Measurements from ENCODE around the gene RRP36.

DNA sequence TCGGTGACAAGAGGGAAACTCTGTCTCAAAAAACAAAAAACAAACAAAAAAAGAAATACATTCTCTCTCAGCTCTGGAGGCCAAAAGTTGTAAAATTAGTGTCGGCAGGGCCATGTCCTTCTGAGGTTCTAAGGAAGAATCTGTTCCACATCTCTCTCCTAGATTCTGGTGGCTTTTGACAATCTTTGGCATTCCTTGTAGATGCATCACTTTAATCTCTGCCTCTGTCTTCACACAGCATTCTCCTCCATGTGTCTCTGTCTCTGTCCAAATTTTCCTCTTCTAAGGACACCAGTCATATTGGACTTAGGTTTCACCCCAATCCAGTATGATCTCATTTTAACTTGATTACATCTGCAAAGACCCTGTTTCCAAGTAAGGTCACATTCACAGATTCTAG, 28.0 kb upstream of the RRP36 start:
- no peak for TF ChIP-seq POLR2A (IDR thresholded peaks at IDR 0.05)
- TF ChIP-seq, protein P1, sequence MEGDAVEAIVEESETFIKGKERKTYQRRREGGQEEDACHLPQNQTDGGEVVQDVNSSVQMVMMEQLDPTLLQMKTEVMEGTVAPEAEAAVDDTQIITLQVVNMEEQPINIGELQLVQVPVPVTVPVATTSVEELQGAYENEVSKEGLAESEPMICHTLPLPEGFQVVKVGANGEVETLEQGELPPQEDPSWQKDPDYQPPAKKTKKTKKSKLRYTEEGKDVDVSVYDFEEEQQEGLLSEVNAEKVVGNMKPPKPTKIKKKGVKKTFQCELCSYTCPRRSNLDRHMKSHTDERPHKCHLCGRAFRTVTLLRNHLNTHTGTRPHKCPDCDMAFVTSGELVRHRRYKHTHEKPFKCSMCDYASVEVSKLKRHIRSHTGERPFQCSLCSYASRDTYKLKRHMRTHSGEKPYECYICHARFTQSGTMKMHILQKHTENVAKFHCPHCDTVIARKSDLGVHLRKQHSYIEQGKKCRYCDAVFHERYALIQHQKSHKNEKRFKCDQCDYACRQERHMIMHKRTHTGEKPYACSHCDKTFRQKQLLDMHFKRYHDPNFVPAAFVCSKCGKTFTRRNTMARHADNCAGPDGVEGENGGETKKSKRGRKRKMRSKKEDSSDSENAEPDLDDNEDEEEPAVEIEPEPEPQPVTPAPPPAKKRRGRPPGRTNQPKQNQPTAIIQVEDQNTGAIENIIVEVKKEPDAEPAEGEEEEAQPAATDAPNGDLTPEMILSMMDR (IDR thresholded peaks at IDR 0.05): no peak

All from thyroid gland (tissue), 4 donors.